Skin of body (tissue), 2 donors: ENCODE results near the gene AFP. TPM values are rescaled to one million over a fixed set of nuclear protein-coding genes. Genes with fewer than 3 reads are reported as not detected.

ENCODE experiments used
- DNase-seq: peaks from one replicate; lab custom pipeline; 2025; lab: John Stamatoyannopoulos, UW
- total RNA-seq: library from RNA; depleted of rRNA; stranded (reverse); fragments of >200 nt; gene quantifications from one replicate; pipeline ENCODE4 v1.2.3, GENCODE V29; 2014

AFP gene
- total RNA-seq, 1 donor from 2014 or later: not detected

DNA sequence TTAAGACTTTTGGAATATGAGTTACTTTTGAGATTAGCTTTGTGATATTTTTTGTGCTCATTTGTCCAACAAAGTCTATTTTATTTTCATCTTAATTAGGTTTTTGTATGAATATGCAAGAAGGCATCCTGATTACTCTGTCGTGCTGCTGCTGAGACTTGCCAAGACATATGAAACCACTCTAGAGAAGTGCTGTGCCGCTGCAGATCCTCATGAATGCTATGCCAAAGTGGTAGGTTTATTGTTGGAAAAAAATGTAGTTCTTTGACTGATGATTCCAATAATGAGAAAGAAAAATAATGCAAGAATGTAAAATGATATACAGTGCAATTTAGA is 21.1 kb upstream of the AFP start:
- no peak for DNase-seq

DNA sequence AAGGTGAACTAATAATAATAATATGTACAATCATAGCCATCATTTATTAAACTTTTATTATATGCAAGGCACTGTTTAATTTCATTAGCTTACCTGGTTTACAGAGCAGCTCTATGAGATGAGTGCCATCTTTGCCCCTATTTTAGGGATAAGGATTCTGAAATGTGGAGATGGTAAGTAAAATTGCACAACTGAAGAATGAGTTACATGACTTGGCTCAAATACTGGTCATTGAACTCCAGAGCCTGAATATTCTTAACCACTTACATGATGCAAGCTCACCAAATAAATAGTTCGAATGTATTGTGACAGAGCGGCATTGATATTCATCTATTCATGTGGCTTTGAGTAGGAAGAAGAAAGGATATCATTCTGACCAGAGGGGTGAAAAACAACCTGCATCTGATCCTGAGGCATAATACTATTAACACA is 20.2 kb upstream of the AFP start:
- DNase-seq: no peak

DNA sequence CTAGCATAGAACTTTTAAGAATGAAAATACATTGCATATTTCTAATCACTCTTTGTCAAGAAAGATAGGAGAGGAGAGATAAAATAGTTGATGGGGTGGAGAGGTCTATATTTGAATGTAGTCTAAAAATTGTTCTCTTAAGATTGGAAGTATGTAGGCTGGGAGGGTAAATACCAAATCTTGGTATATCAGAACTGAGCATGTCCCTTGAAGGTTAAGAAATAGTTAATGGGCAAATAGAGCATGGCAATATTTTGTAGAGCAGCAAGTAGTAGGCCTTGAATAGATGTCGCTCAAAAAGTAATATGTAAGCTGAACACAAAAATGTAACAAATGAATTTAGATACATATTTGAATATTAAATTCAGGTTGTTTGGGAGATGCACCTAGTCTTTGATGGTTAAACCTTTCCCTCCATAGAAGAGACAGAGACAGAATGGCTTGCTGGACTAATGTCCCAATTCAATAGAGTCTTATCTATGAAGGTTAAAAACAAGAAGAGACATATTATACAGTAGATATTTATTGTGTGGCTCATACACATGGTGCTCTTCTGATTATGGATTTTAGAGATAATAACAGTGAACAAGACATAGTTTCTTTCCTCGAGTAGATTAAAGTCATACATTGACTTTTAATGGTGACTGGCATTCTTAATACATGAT is 19.5 kb upstream of the AFP start:
- DNase-seq: no peak

DNA sequence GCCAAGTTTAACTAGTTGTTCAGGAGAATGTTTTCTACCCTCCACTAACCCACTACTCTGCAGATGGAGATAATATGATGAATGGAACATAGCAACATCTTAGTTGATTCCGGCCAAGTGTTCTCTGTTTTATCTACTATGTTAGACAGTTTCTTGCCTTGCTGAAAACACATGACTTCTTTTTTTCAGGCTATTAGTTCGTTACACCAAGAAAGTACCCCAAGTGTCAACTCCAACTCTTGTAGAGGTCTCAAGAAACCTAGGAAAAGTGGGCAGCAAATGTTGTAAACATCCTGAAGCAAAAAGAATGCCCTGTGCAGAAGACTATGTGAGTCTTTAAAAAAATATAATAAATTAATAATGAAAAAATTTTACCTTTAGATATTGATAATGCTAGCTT is 18.7 kb upstream of the AFP start:
- DNase-seq: no peak

DNA sequence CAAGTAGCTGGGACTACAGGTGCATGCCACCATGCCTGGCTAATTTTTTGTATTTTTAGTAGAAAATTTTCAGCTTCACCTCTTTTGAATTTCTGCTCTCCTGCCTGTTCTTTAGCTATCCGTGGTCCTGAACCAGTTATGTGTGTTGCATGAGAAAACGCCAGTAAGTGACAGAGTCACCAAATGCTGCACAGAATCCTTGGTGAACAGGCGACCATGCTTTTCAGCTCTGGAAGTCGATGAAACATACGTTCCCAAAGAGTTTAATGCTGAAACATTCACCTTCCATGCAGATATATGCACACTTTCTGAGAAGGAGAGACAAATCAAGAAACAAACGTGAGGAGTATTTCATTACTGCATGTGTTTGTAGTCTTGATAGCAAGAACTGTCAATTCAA is 18.0 kb upstream of the AFP start:
- no peak for DNase-seq

DNA sequence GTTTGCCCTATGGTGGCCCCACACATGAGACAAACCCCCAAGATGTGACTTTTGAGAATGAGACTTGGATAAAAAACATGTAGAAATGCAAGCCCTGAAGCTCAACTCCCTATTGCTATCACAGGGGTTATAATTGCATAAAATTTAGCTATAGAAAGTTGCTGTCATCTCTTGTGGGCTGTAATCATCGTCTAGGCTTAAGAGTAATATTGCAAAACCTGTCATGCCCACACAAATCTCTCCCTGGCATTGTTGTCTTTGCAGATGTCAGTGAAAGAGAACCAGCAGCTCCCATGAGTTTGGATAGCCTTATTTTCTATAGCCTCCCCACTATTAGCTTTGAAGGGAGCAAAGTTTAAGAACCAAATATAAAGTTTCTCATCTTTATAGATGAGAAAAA is 17.3 kb upstream of the AFP start:
- no peak for DNase-seq

DNA sequence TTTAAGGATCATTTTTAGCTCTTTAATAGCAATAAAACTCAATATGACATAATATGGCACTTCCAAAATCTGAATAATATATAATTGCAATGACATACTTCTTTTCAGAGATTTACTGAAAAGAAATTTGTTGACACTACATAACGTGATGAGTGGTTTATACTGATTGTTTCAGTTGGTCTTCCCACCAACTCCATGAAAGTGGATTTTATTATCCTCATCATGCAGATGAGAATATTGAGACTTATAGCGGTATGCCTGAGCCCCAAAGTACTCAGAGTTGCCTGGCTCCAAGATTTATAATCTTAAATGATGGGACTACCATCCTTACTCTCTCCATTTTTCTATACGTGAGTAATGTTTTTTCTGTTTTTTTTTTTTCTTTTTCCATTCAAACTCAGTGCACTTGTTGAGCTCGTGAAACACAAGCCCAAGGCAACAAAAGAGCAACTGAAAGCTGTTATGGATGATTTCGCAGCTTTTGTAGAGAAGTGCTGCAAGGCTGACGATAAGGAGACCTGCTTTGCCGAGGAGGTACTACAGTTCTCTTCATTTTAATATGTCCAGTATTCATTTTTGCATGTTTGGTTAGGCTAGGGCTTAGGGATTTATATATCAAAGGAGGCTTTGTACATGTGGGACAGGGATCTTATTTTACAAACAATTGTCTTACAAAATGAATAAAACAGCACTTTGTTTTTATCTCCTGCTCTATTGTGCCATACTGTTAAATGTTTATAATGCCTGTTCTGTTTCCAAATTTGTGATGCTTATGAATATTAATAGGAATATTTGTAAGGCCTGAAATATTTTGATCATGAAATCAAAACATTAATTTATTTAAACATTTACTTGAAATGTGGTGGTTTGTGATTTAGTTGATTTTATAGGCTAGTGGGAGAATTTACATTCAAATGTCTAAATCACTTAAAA is 16.6 kb upstream of the AFP start:
- DNase-seq: no peak

DNA sequence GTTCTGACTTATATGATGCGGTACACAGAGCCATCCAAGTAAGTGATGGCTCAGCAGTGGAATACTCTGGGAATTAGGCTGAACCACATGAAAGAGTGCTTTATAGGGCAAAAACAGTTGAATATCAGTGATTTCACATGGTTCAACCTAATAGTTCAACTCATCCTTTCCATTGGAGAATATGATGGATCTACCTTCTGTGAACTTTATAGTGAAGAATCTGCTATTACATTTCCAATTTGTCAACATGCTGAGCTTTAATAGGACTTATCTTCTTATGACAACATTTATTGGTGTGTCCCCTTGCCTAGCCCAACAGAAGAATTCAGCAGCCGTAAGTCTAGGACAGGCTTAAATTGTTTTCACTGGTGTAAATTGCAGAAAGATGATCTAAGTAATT is 15.4 kb upstream of the AFP start:
- DNase-seq: no peak

DNA sequence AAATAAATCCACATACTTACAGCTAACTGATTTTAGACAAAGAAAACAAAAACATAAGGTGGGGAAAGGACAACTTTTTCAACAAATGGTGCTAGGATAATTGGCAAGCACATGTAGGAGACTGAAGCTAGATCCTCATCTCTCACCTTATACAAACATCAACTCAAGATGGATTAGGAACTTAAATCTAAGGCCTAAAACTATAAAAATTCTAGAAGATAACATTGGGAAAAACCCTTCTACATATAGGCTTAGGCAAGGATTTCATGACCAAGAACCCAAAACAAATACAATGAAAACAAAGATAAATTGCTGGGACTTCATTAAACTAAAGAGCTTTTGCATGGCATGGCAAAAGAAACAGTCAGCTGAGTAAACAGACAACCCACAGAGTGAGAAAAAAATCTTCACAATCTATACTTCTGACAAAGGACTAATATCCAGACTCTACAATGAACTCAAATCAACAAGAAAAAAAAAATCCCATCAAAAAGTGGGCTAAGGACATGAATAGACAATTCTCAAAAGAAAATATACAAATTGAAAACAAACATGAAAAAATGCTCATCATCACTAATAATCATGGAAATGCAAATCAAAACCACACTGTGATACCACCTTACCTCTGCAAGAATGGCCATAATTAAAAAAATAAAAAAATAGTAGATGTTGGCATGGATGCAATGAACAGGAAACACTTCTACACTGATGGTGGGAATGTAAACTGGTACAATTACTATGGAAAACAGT is 14.1 kb upstream of the AFP start:
- no peak for DNase-seq

DNA sequence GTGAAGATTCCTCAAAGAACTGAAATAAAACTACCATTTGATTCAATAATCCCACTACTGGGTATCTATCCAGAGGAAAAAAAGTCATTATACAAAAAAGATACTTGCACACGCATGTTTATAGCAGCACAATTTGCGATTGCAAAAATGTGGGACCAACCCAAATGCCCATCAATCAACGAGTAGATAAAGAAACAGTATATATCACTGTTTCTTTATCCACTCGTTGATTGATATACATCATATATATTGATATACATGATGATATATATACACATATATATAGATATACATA is 13.6 kb upstream of the AFP start:
- DNase-seq: no peak

DNA sequence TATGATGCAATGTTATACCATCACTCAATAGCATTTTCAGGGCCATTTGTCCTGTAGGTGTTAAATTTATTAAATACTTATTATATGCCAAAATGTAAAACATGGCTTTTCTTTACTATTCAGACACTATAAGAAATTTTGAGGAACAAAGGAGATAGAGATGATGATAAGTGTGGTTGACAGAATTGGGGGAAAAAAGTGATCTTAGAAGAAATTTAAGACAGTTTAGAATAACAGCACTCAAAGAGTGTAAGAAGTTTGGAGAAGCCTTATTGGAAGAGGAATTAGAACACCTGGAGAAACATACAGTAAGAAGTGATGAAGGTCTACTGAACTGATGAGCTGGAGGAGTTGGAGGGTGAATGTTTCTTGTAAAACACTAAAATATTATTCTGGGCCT is 12.8 kb upstream of the AFP start:
- DNase-seq: no peak

DNA sequence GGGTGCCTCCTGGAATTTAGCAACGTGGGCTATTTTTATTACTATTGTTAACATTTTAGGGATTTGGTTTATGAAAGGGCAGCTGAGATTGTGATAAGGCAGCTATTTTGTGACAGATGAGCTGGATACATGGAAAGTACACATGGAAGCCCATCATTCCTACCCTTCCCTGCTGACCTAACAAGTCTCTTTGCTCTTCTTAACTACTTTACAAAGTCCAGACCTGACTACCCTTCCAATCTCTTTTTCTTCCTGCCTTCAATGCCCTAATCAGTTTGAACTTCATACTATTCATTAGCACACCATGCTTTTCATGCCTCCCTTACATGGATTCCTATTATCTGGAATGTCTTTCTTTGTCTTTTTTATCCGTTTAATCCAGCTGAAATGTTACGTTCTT is 9.4 kb upstream of the AFP start:
- no peak for DNase-seq

DNA sequence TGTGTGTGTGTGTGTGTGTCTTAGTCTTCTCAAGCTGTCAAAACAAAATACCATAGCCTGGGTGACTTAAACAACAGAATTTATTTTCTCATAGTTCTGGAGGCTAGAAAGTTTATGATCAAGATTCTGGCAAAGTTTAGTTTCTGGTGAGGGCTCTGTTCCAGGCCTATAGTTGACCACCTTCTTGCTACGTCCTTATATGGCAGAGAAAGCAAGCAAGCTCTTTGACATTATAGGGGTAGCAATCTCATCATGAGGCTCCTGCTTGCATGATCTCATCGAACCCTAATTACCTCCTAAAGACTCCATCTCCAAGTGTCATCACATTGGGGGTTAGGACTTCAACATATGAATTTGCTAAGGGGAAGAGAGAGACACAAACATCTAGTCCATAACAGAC is 6.9 kb upstream of the AFP start:
- no peak for DNase-seq

DNA sequence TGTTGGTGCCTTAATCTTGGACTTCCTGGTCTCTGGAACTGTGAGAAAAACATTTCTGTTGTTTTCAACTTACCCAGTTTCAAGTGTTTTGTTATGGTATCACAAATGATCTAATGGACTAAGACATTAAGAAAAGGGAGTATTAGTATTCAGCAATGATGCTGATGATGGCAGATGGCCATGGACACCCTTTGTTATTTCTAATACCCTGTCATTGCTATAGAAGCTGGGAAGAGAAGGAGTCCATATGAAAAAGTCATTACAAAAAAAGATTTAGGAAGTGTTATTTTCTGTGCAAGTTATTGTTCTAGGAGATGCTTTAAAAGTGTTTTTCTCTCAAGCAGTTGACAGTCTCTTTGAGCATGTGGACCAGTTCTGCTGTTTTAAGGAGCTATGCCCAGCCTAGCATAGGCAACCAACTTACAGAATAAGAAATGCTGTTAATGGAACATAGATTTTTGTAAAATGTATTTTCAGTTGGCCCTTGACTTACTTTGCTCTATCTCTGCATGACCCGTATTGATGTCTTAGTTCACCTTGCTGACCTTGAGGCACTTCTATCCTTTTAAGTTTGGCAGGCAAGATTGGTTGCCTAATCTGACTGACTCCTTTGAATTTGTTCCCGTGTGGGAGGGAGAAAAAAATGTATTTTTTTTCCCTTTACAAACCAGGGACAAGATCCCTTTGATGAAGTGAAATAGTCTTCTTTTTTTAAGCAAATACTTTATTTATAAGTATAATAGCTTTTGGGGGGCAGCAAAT is 6.0 kb upstream of the AFP start:
- no peak for DNase-seq

DNA sequence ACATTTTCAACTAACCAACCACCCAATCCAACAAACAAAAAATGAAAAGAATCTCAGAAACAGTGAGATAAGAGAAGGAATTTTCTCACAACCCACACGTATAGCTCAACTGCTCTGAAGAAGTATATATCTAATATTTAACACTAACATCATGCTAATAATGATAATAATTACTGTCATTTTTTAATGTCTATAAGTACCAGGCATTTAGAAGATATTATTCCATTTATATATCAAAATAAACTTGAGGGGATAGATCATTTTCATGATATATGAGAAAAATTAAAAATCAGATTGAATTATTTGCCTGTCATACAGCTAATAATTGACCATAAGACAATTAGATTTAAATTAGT is 4.2 kb upstream of the AFP start:
- DNase-seq: no peak

DNA sequence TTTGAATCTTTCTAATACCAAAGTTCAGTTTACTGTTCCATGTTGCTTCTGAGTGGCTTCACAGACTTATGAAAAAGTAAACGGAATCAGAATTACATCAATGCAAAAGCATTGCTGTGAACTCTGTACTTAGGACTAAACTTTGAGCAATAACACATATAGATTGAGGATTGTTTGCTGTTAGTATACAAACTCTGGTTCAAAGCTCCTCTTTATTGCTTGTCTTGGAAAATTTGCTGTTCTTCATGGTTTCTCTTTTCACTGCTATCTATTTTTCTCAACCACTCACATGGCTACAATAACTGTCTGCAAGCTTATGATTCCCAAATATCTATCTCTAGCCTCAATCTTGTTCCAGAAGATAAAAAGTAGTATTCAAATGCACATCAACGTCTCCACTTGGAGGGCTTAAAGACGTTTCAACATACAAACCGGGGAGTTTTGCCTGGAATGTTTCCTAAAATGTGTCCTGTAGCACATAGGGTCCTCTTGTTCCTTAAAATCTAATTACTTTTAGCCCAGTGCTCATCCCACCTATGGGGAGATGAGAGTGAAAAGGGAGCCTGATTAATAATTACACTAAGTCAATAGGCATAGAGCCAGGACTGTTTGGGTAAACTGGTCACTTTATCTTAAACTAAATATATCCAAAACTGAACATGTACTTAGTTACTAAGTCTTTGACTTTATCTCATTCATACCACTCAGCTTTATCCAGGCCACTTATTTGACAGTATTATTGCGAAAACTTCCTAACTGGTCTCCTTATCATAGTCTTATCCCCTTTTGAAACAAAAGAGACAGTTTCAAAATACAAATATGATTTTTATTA is 3.6 kb upstream of the AFP start:
- DNase-seq: no peak

DNA sequence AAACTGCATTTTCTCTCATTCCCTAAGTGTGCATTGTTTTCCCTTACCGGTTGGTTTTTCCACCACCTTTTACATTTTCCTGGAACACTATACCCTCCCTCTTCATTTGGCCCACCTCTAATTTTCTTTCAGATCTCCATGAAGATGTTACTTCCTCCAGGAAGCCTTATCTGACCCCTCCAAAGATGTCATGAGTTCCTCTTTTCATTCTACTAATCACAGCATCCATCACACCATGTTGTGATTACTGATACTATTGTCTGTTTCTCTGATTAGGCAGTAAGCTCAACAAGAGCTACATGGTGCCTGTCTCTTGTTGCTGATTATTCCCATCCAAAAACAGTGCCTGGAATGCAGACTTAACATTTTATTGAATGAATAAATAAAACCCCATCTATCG is 2.9 kb upstream of the AFP start:
- DNase-seq: no peak

DNA sequence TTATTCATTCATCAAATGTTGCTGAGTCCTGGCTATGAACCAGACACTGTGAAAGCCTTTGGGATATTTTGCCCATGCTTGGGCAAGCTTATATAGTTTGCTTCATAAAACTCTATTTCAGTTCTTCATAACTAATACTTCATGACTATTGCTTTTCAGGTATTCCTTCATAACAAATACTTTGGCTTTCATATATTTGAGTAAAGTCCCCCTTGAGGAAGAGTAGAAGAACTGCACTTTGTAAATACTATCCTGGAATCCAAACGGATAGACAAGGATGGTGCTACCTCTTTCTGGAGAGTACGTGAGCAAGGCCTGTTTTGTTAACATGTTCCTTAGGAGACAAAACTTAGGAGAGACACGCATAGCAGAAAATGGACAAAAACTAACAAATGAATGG is 1.7 kb upstream of the AFP start:
- no peak for DNase-seq

DNA sequence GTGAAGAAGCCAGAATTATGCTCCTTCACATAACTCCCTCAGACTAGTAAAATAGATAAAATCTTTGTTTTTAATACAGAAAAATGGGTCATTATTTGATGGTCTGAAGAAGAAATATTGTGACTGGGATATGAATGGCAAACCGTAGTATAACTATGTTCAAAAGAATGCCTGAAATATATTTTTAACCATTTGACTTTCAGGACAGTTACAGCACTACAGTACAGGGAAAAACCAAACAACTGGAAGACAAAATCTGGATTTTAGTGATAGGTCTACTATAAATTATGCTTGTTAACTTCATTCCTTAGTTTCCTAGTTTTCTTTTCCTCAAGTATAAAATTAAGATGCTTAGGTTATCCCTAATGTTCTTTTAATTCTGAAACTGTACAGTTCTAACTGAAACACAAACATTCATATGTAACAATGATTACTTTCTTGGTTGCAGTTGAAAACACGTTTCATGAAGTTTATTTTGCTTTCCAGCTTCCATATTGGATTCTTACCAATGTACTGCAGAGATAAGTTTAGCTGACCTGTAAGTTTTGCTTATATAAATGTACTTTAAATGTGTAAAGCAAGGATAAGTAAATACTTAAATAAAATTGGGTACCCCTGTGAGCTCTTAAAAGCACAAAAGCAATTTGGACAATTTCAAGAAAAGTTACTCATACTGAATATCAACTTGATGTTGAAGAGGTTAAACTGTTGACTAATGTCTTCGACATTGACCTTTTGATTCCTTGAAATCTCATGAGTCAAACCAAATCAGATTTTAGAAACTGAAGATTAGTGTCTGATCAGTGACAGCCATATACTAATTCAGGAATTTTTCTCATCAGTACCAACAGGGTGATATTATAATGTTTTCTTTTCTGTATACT is 895 bp downstream of the AFP start:
- no peak for DNase-seq

DNA sequence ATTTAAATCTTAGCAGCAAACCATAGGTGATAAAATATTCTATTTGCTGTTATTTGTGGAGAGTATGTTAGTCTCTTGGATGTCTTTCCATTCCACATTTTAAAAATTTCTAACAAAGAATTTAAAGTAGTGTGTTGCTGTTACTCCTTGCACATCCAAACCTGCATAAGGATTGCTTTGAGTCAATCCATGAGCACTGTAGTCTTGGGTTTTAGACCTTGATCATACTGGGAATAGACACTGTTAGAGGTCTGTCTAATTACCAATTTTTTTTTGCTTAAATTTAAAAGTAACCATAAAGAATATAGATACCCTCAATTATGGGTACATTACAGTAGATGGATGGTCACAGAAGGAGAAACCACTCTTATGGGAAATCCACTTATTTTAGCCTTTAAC is 1.5 kb downstream of the AFP start:
- DNase-seq: no peak
